CD8-positive, alpha-beta memory T cell (primary cell): ENCODE data around the gene SEMA4D. TPM values are rescaled to one million over a fixed set of nuclear protein-coding genes. Genes with fewer than 3 reads are reported as not detected.

Experiments used
- CTCF ChIA-PET: fragments of 350-600 bp; sonication (Branson Sonifier 250); formaldehyde crosslinking; loops from one replicate; lab custom pipeline; 2021; ENCODE audit warnings: antibody characterized with exemption; lab: Charles Lee
- POLR2A ChIA-PET: fragments of 350-600 bp; sonication (Branson Sonifier 250); formaldehyde crosslinking; loops from one replicate; lab custom pipeline; 2021; ENCODE audit warnings: antibody characterized with exemption; lab: Charles Lee
- DNase-seq, 5 donors: peaks; one replicate each; pipeline versions ENCODE4 v3.0.0 to v3.0.0-alpha.2; 2020 to 2022; ENCODE audit warnings: mixed read lengths in 1 of 5
- H3K27ac ChIP-seq: one replicate; pipeline ENCODE4 v1.7.0; 2013; ENCODE audit warnings: low read depth, mild to moderate bottlenecking, low read length, moderate library complexity
- H3K27me3 ChIP-seq: 2 replicates; pipeline ENCODE4 v1.7.0; 2013; ENCODE audit warnings: low read length, mild to moderate bottlenecking; ENCODE audit not compliant: insufficient read depth, poor library complexity, severe bottlenecking
- H3K36me3 ChIP-seq: 2 replicates; pipeline ENCODE4 v1.7.0; 2013; ENCODE audit warnings: mild to moderate bottlenecking, low read length, moderate library complexity; ENCODE audit not compliant: insufficient read depth
- H3K4me1 ChIP-seq: 2 replicates; pipeline ENCODE4 v1.7.0; 2013; ENCODE audit warnings: mild to moderate bottlenecking, low read length, moderate library complexity; ENCODE audit not compliant: insufficient read depth
- H3K4me3 ChIP-seq: 2 replicates; pipeline ENCODE4 v1.7.0; 2013; ENCODE audit warnings: mild to moderate bottlenecking, low read length
- H3K9me3 ChIP-seq: 2 replicates; pipeline ENCODE4 v1.7.0; 2013; ENCODE audit warnings: mild to moderate bottlenecking, low read length
- H3K27ac Mint-ChIP-seq, 8 donors: one replicate each; pipeline ENCODE4 v1.8.0; 2020 to 2021; ENCODE audit warnings: mixed read lengths in 8 of 8, mild to moderate bottlenecking in 6 of 8, inconsistent platforms in 3 of 8, moderate library complexity in 3 of 8
- H3K27me3 Mint-ChIP-seq, 2 donors: one replicate each; pipeline ENCODE4 v1.8.0; 2020 to 2021; ENCODE audit warnings: mixed read lengths in 2 of 2, mild to moderate bottlenecking in 1 of 2, moderate library complexity in 1 of 2
- H3K36me3 Mint-ChIP-seq, 3 donors: one replicate each; pipeline ENCODE4 v1.8.0; 2020 to 2021; ENCODE audit warnings: mixed read lengths in 3 of 3, inconsistent platforms in 1 of 3, mild to moderate bottlenecking in 1 of 3
- H3K4me1 Mint-ChIP-seq, 3 donors: one replicate each; pipeline ENCODE4 v1.8.0; 2020 to 2021; ENCODE audit warnings: mixed read lengths in 3 of 3, inconsistent platforms in 1 of 3, mild to moderate bottlenecking in 1 of 3
- H3K4me3 Mint-ChIP-seq, 7 donors: one replicate each; pipeline ENCODE4 v1.8.0; 2020 to 2021; ENCODE audit warnings: mixed read lengths in 7 of 7, mild to moderate bottlenecking in 6 of 7, moderate library complexity in 4 of 7, inconsistent platforms in 2 of 7
- H3K9me3 Mint-ChIP-seq, 5 donors: one replicate each; pipeline ENCODE4 v1.8.0; 2020 to 2022; ENCODE audit warnings: mixed read lengths in 5 of 5, mild to moderate bottlenecking in 3 of 5, moderate library complexity in 2 of 5, inconsistent platforms in 1 of 5
- polyA plus RNA-seq: library from polyadenylated mRNA; unstranded; fragments of 300-500 nt; fragmentation: Illumina TruSeq; gene quantifications from one replicate; pipeline ENCODE4 v1.2.3, GENCODE V29; 2021
- total RNA-seq, 2 experiments: library from RNA; stranded (reverse); gene quantifications; one replicate each; pipeline ENCODE4 v1.2.3, GENCODE V29; 2021

SEMA4D gene
- total and polyA plus RNA-seq, 3 experiments from 2014 or later, result 227 to 243 (median 238) TPM

DNA sequence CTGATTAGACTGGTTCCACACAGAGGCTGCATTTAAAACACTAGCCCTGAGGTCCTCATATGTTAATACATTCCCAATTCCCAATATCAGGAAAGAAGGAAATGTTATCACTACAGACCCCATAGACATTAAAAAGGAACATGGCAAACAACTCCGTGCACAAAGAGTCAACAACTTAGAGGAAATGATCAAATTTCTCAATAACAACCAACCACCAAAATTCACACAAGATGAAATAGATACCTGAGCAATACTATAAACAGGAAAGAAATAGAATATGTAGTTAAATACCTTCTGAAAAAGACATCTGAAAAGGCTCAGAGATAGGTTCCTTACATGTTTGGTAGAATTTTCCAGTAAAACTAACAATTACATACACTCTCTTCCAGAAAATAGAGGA lies 28.9 kb downstream of the SEMA4D start:
- Histone ChIP-seq H3K27ac (peak overlapping the region; percentile 40), H3K4me3 (peak overlapping the region; percentile 41), H3K9me3 (no peaks in the 10 kb centered on the region), H3K4me1 (peaks cover 95% of the 10 kb centered on the region), H3K36me3 (no peaks in the 10 kb centered on the region), H3K27me3 (no peaks in the 10 kb centered on the region)
- peak in 1 of 5 donors; percentile 51 for DNase-seq
- ChIA-PET CTCF (interaction anchor here (1.9 kb wide), 1 partner anchor 10 kb away, joined by 7 read pairs; no protein-coding TSS in a partner anchor), POLR2A (interaction anchor here (1.4 to 1.9 kb wide), 2 partner anchors 10 to 20 kb away, joined by 3 to 14 read pairs; no protein-coding TSS in a partner anchor)
- Mint-ChIP-seq H3K9me3 (no peaks in the 10 kb centered on the region), H3K27me3 (peaks cover 0 to 2% of the 10 kb centered on the region in 2 donors), H3K36me3 (peaks cover 7 to 80% (median 18%) of the 10 kb centered on the region in 3 donors), H3K4me1 (peaks cover 97 to 98% (median 98%) of the 10 kb centered on the region in 3 donors), H3K4me3 (peak overlapping the region; percentile 64 to 90 (median 76)), H3K27ac (peak overlapping the region; percentile 76 to 96 (median 94))

DNA sequence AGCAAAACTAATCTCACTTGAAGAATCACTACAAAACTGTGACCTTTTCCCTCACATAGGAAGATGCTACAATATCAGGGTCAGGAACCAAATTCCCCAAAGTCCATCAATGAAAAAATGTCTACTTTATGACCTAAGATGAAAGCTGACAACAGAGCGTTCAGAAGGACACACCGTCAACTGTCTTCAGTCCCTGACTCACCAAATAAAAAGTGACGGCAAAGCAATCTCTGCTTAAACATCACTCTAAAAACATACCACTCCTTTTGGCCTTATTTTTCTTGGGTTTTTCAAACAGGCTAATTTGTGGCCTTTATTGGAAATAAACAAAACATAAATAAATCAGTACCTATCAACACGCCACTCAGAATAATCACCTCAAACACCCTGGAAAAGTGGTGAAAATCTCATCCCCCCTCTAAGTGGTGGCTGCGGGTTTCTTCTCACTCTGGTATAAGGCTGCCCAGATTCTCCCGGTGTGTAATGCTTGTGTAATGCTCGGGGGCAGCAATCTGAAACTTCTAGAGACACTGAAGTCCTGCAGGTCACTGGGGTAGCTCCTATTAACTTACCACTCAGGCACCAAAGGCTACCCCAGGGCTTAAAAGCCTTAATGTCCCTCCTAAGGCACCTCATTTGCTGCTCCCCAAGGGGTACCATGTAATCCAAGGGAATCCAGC lies 29.5 kb downstream of the SEMA4D start:
- CTCF ChIA-PET, result interaction anchor here (0.9 to 2.5 kb wide), 3 partner anchors 11 to 80 kb away, joined by 4 to 11 read pairs (median 7); no protein-coding TSS in a partner anchor
- H3K27ac Mint-ChIP-seq, result peak overlapping the region; percentile 76 to 96 (median 94)
- no peaks in the 10 kb centered on the region for H3K9me3 ChIP-seq
- peaks cover 7 to 77% (median 19%) of the 10 kb centered on the region in 3 donors for H3K36me3 Mint-ChIP-seq
- no peaks in the 10 kb centered on the region for H3K9me3 Mint-ChIP-seq
- peaks cover 98% of the 10 kb centered on the region for H3K4me1 ChIP-seq
- peak overlapping the region; percentile 40 for H3K27ac ChIP-seq
- H3K27me3 ChIP-seq, result no peaks in the 10 kb centered on the region
- H3K4me3 ChIP-seq, result peak overlapping the region; percentile 41
- POLR2A ChIA-PET, result interaction anchor here (1.4 to 2.4 kb wide), 2 partner anchors 11 to 20 kb away, joined by 3 to 7 read pairs; no protein-coding TSS in a partner anchor
- H3K27me3 Mint-ChIP-seq, result peaks cover 0 to 2% of the 10 kb centered on the region in 2 donors
- no peaks in the 10 kb centered on the region for H3K36me3 ChIP-seq
- H3K4me1 Mint-ChIP-seq, result peaks cover 95 to 98% (median 97%) of the 10 kb centered on the region in 3 donors
- DNase-seq, result peak in 1 of 5 donors; percentile 49
- H3K4me3 Mint-ChIP-seq, result peak overlapping the region; percentile 64 to 90 (median 76)

DNA sequence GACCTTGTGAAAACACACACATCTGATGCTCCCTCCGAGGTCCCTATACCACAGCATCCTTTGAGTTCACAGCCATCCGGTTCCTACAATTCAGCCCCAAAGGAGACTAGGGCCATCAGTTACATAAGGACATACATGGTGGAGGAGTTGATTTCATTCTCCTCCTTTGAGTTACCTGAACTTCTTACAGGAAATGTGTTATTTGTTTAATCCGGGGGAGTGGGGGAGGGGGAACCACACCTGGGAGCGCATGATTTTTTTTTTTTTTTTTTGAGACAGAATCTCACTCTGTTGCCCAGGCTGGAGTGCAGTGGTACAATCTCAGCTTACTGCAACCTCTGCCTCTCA lies 30.7 kb downstream of the SEMA4D start:
- H3K4me3 ChIP-seq, result peak overlapping the region; percentile 33

DNA sequence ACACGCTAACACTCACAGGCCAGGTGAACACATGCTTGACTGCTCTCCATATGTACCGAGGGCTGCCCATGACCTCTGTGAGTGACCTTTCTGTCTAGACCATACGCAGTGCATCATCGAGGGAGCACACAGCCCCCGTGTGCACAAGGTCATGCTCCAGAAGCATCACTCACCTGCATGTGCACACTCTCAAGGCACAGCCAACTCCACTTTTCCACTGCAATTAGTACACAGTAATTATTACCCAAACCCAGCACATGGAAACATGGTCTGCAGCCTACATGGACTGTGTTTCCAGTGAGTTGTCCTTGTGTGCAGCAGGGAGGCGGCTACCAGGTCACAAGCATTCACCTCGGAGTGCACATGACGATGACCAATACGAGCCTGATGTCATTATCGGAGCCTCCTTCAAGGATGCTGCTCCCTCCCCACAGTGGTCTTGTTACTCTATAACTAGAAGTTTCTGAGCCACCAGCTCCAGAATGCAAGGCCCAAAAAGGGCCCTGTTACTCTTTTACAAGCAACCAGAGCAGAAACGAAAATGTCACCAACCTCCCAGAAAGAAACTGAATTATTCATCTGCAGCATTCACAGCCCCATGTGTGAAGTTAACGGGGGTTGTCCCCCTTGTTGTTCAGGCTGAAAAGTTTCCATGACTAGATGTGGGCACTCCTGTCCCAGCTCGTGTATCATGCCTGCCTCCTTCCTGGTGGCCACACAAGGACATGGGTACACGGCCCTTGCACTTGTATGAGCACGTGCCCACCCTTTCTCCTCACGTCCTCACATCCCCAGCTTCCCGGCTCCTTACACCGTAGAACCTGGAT lies 31.2 kb downstream of the SEMA4D start:
- peak overlapping the region; percentile 35 for H3K27ac ChIP-seq

More for the DNA sequence above, 30.7 kb downstream of the SEMA4D start:
- peak overlapping the region; percentile 40 to 89 (median 79) for H3K4me3 Mint-ChIP-seq
- H3K36me3 ChIP-seq, result no peaks in the 10 kb centered on the region
- peaks cover 3 to 73% (median 18%) of the 10 kb centered on the region in 3 donors for H3K36me3 Mint-ChIP-seq
- H3K27ac Mint-ChIP-seq, result peak overlapping the region; percentile 89 to 97 (median 95)
- CTCF ChIA-PET, result interaction anchor here (0.8 to 2.5 kb wide), 4 partner anchors 12 to 82 kb away, joined by 3 to 11 read pairs (median 6); no protein-coding TSS in a partner anchor
- H3K4me1 Mint-ChIP-seq, result peaks cover 96 to 99% (median 97%) of the 10 kb centered on the region in 3 donors
- peak overlapping the region; percentile 35 for H3K27ac ChIP-seq
- H3K27me3 ChIP-seq, result no peaks in the 10 kb centered on the region
- peaks cover 99% of the 10 kb centered on the region for H3K4me1 ChIP-seq
- no peaks in the 10 kb centered on the region for H3K9me3 ChIP-seq
- peak in 1 of 5 donors; percentile 56 for DNase-seq
- H3K27me3 Mint-ChIP-seq, result peaks cover 0 to 2% of the 10 kb centered on the region in 2 donors
- POLR2A ChIA-PET, result interaction anchor here (0.7 to 2.4 kb wide), 2 partner anchors 12 to 35 kb away, joined by 3 to 7 read pairs; no protein-coding TSS in a partner anchor
- no peaks in the 10 kb centered on the region for H3K9me3 Mint-ChIP-seq

DNA sequence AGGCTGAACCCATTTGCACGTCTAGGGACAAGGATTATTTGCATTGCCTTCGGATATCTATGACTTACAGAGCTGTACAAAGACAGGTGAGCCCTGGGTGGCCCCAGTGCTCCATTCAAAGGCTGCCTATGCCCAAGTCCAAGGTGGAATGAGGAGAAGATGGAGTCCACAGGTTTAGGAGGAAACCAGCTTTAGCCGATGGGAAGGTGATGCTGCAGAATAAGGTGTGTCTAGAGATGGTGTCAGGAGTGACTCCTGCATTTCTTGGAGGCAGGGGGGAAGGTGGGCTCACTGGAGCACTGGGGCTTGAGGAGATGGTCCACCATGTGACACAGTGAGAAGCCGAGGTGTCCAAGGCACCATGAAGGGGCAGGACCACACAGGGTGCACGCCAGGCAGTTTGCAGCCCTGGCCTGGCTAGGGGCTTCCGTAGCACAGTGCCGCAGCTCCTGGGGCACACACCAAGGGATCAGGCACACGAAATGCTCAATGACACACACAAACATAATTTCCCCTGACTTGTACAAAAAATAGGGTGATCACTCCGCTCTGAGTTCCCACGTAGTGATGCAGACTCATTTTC lies 32.1 kb downstream of the SEMA4D start:
- Mint-ChIP-seq H3K36me3 (peaks cover 0 to 74% (median 19%) of the 10 kb centered on the region in 3 donors), H3K4me1 (peaks cover 95 to 98% (median 97%) of the 10 kb centered on the region in 3 donors), H3K27ac (peak overlapping the region; percentile 81 to 97 (median 95)), H3K4me3 (peak overlapping the region; percentile 60 to 86 (median 79)), H3K9me3 (no peaks in the 10 kb centered on the region), H3K27me3 (peaks cover 0 to 4% of the 10 kb centered on the region in 2 donors)
- Histone ChIP-seq H3K9me3 (no peaks in the 10 kb centered on the region), H3K27me3 (no peaks in the 10 kb centered on the region), H3K4me3 (no peak overlapping the region), H3K4me1 (peaks cover 99% of the 10 kb centered on the region), H3K27ac (no peak overlapping the region), H3K36me3 (no peaks in the 10 kb centered on the region)
- CTCF ChIA-PET, result interaction anchor here (0.7 to 2.8 kb wide), 2 partner anchors 37 to 65 kb away, joined by 3 to 10 read pairs; no protein-coding TSS in a partner anchor
- DNase-seq, result peak in 1 of 5 donors; percentile 41
- POLR2A ChIA-PET, result interaction anchor here (1.4 to 2.1 kb wide), 2 partner anchors 16 to 24 kb away, joined by 4 to 7 read pairs; no protein-coding TSS in a partner anchor

More for the DNA sequence above, 31.2 kb downstream of the SEMA4D start:
- no peaks in the 10 kb centered on the region for H3K9me3 Mint-ChIP-seq
- Histone ChIP-seq H3K9me3 (no peaks in the 10 kb centered on the region), H3K27me3 (no peaks in the 10 kb centered on the region), H3K4me3 (peak overlapping the region; percentile 33), H3K4me1 (peaks cover 99% of the 10 kb centered on the region), H3K36me3 (no peaks in the 10 kb centered on the region)
- peaks cover 0 to 2% of the 10 kb centered on the region in 2 donors for H3K27me3 Mint-ChIP-seq
- H3K27ac Mint-ChIP-seq, result peak overlapping the region; percentile 89 to 97 (median 95)
- peaks cover 96 to 99% (median 98%) of the 10 kb centered on the region in 3 donors for H3K4me1 Mint-ChIP-seq
- H3K4me3 Mint-ChIP-seq, result peak overlapping the region; percentile 40 to 89 (median 79)
- ChIA-PET POLR2A (interaction anchor here (0.8 to 2.4 kb wide), 2 partner anchors 10 to 12 kb away, joined by 3 to 7 read pairs; no protein-coding TSS in a partner anchor), CTCF (interaction anchor here (0.8 to 2.8 kb wide), 4 partner anchors 12 to 82 kb away, joined by 3 to 11 read pairs (median 9); no protein-coding TSS in a partner anchor)
- DNase-seq, result peak in 1 of 5 donors; percentile 71
- H3K36me3 Mint-ChIP-seq, result peaks cover 0 to 73% (median 19%) of the 10 kb centered on the region in 3 donors

DNA sequence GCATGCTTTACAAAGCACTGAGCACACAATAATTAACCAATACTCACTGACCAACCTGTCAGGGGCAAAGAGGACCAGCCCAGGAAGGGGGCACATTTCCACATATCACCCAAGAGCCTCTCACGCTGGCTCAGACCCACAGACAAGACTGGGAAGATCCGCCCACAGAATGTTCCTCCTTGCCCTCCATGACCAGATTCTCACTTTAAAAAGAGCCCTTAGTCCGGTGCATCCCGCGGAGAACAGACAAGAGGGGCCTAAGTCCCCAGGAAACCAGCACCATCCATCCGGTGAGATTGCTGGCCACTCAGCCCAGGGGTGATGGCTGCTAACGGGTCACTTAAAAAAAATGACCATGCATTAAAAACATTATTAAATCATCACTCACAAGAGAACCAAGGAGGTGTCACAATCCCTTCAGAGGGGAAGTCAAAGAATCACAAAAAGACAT lies 32.9 kb downstream of the SEMA4D start:
- H3K4me3 Mint-ChIP-seq, result peak overlapping the region; percentile 60 to 88 (median 84)
- H3K4me1 Mint-ChIP-seq, result peaks cover 95 to 98% (median 97%) of the 10 kb centered on the region in 3 donors
- peaks cover 0 to 73% (median 22%) of the 10 kb centered on the region in 3 donors for H3K36me3 Mint-ChIP-seq
- ChIA-PET POLR2A (interaction anchor here (0.8 to 2.1 kb wide), 7 partner anchors 9 to 57 kb away, joined by 3 to 7 read pairs (median 4); no protein-coding TSS in a partner anchor), CTCF (interaction anchor here (0.7 to 2.8 kb wide), 4 partner anchors 36 to 82 kb away, joined by 3 to 10 read pairs (median 4); no protein-coding TSS in a partner anchor)
- peak in 1 of 5 donors; percentile 27 for DNase-seq
- H3K27me3 ChIP-seq, result no peaks in the 10 kb centered on the region
- peak overlapping the region; percentile 91 to 97 (median 95) for H3K27ac Mint-ChIP-seq
- H3K9me3 ChIP-seq, result no peaks in the 10 kb centered on the region
- peaks cover 99% of the 10 kb centered on the region for H3K4me1 ChIP-seq
- H3K9me3 Mint-ChIP-seq, result no peaks in the 10 kb centered on the region
- no peaks in the 10 kb centered on the region for H3K36me3 ChIP-seq
- peaks cover 0 to 4% of the 10 kb centered on the region in 2 donors for H3K27me3 Mint-ChIP-seq
- peak overlapping the region; percentile 60 for H3K4me3 ChIP-seq
- H3K27ac ChIP-seq, result no peak overlapping the region
